HepG2 (cell line): ENCODE results near the gene MAP3K2. TPM values are rescaled to one million over a fixed set of nuclear protein-coding genes. Genes with fewer than 3 reads are reported as not detected.

Experiments
- ATAC-seq: fragments of 200-7000 bp; cut with Tn5 transposase; 3 replicates; pipeline ENCODE4 v1.9.1; 2020; ENCODE audit warnings: mild to moderate bottlenecking, moderate library complexity
- BruUV-seq: library from RNA; stranded (reverse); fragments of 400-500 nt; replicated peaks from 2 replicates; lab custom pipeline; 2021; lab: Mats Ljungman, UMichigan
- CTCF ChIA-PET: fragments of 300-600 bp; formaldehyde crosslinking; extraction: SDS; loops from one replicate; lab custom pipeline; 2021; ENCODE audit warnings: low total read pairs, inconsistent platforms, low intra/inter-chr PET ratio; lab: Yijun Ruan, JAX
- POLR2A ChIA-PET: fragments of 350-600 bp; sonication (Branson Sonifier 250); formaldehyde crosslinking; loops from one replicate; lab custom pipeline; 2020; ENCODE audit warnings: antibody characterized with exemption, inconsistent platforms; lab: Yijun Ruan, JAX
- DNase-seq: peaks from one replicate; pipeline ENCODE4 v3.0.0-alpha.2; 2015; ENCODE audit warnings: low spot score
- FAIRE-seq: peaks from 3 replicates; lab custom pipeline; 2011; peaks lifted over from hg19 to GRCh38; lab: Jason Lieb, UNC
- H2AFZ ChIP-seq: one replicate; pipeline ENCODE4 v1.6.1; 2011; ENCODE audit warnings: low read length, inconsistent platforms
- H3K27ac ChIP-seq: fragments of 300-600 bp; 3 replicates; pipeline ENCODE4 v1.8.0; 2011; ENCODE audit warnings: mixed run types, mild to moderate bottlenecking, mixed read lengths, low read length, inconsistent platforms; ENCODE audit not compliant: insufficient read depth; ENCODE audit errors: extremely low read length
- H3K27me3 ChIP-seq, 2 experiments: fragments of 200-600 bp in 1 of 2; 2 replicates in 1 of 2; 3 replicates in 1 of 2; pipeline versions ENCODE4 v1.6.0 to v1.8.0; 2011; ENCODE audit warnings: low read length in 2 of 2, mild to moderate bottlenecking in 2 of 2, moderate library complexity in 2 of 2, inconsistent platforms in 1 of 2; ENCODE audit not compliant: insufficient read depth in 2 of 2, control insufficient read depth in 1 of 2
- H3K36me3 ChIP-seq, 2 experiments: fragments of 200-600 bp in 1 of 2; replicated peaks in 1 of 2; 2 replicates in 1 of 2; 3 replicates in 1 of 2; pipeline versions ENCODE4 v1.5.1 to v1.8.0; 2011; ENCODE audit warnings: low read length in 2 of 2, inconsistent platforms in 1 of 2; ENCODE audit not compliant: insufficient read depth in 2 of 2, control insufficient read depth in 1 of 2
- H3K4me1 ChIP-seq: 2 replicates; pipeline ENCODE4 v1.5.1; 2012; ENCODE audit warnings: low read length, inconsistent platforms; ENCODE audit not compliant: insufficient read depth
- H3K4me2 ChIP-seq: 2 replicates; pipeline ENCODE4 v1.6.0; 2011; ENCODE audit warnings: low read depth, low read length, inconsistent platforms
- H3K4me3 ChIP-seq, 3 experiments: fragments of 200-600 bp in 1 of 3; sonication (generic), shearing (Covaris generic) in 1 of 3; replicated peaks in 1 of 3; 2 replicates each; pipeline ENCODE4 v1.5.1; 2011 to 2016; ENCODE audit warnings: low read length in 3 of 3, inconsistent platforms in 2 of 3, low read depth in 2 of 3, mild to moderate bottlenecking in 2 of 3, control low read depth in 1 of 3, mixed read lengths in 1 of 3; ENCODE audit not compliant: insufficient read depth in 1 of 3
- H3K79me2 ChIP-seq: one replicate; pipeline ENCODE4 v1.6.1; 2011; ENCODE audit warnings: low read length, inconsistent platforms; ENCODE audit not compliant: insufficient read depth
- H3K9ac ChIP-seq: 2 replicates; pipeline ENCODE4 v1.6.0; 2011; ENCODE audit warnings: mild to moderate bottlenecking, low read depth, low read length, inconsistent platforms; ENCODE audit not compliant: insufficient read depth
- H3K9me3 ChIP-seq: 2 replicates; pipeline ENCODE4 v1.5.1; 2012; ENCODE audit warnings: mild to moderate bottlenecking, low read length
- H4K20me1 ChIP-seq: 2 replicates; pipeline ENCODE4 v1.6.0; 2011; ENCODE audit warnings: inconsistent platforms, mild to moderate bottlenecking, low read length, moderate library complexity; ENCODE audit not compliant: insufficient read depth
- GTF3A ChIP-seq: sonication (generic); formaldehyde crosslinking; conservative IDR thresholded peaks from 2 replicates; pipeline ENCODE4 v1.4.0; 2020; ENCODE audit warnings: mild to moderate bottlenecking, missing genetic modification reagents
- HOMEZ ChIP-seq: IDR thresholded peaks from 2 replicates; pipeline ENCODE4 v1.6.1; 2016; ENCODE audit warnings: low read depth
- NR3C1 ChIP-seq: sonication (generic); formaldehyde crosslinking; IDR thresholded peaks from 2 replicates; pipeline ENCODE4 v1.4.0; 2020; ENCODE audit warnings: missing genetic modification reagents
- POLR2G ChIP-seq: fragments of 200-400 bp; formaldehyde crosslinking; IDR thresholded peaks from 2 replicates; pipeline ENCODE4 v1.6.1; 2018; ENCODE audit warnings: mild to moderate bottlenecking, low read depth, low read length, moderate library complexity
- ZBTB44 ChIP-seq: sonication (generic); formaldehyde crosslinking; IDR thresholded peaks from 2 replicates; pipeline ENCODE4 v1.4.0; 2020; ENCODE audit warnings: missing genetic modification reagents
- ZFP62 ChIP-seq: sonication (generic); formaldehyde crosslinking; IDR thresholded peaks from 2 replicates; pipeline ENCODE4 v1.4.0; 2020; ENCODE audit warnings: missing genetic modification reagents
- ZNF430 ChIP-seq: sonication (generic); formaldehyde crosslinking; IDR thresholded peaks from 2 replicates; pipeline ENCODE4 v1.9.0; 2021; ENCODE audit warnings: mild to moderate bottlenecking, missing genetic modification reagents
- ZNF644 ChIP-seq: IDR thresholded peaks from 2 replicates; pipeline ENCODE4 v1.6.1; 2016; ENCODE audit warnings: low read depth
- ZNF678 ChIP-seq: sonication (generic); formaldehyde crosslinking; IDR thresholded peaks from 2 replicates; pipeline ENCODE4 v1.4.0; 2020; ENCODE audit warnings: mild to moderate bottlenecking, missing genetic modification reagents
- ZNF878 ChIP-seq: sonication (generic); formaldehyde crosslinking; IDR thresholded peaks from 2 replicates; pipeline ENCODE4 v1.8.1; 2023; ENCODE audit warnings: mild to moderate bottlenecking, missing genetic modification reagents, moderate library complexity
- WGBS: methylation state at CpG from one replicate; pipeline ENCODE4 v1.1.6; 2017; ENCODE audit warnings: low lambda C conversion rate; 5-methylcytosine and 5-hydroxymethylcytosine counted together
- in situ Hi-C: cut with HindIII; loops from 2 replicates; pipeline ENCODE4 v1.10.0; 2017; ENCODE audit warnings: low pct_unique_long_range_greater_than_20kb; ENCODE audit not compliant: extremely low pct_ligation_motif_present
- intact Hi-C: fragments of 100-400 bp; cut with micrococcal nuclease; formaldehyde crosslinking; loops from one replicate; pipeline ENCODE4 v1.10.0; 2022; ENCODE audit not compliant: unreplicated experiment
- polyA plus RNA-seq, 8 experiments: library from polyadenylated mRNA; depleted of rRNA in 3 of 8; stranded (reverse) in 7 of 8; unstranded in 1 of 8; fragments of >200 nt; fragmentation: Illumina TruSeq in 4 of 8; extraction: Trizol in 4 of 8; gene quantifications; 2 replicates each; pipeline versions ENCODE4 v1.2.1 to v1.2.3, GENCODE V29; 2011 to 2016; ENCODE audit warnings: low read depth in 4 of 8, missing spikeins in 1 of 8, mixed read lengths in 1 of 8; ENCODE audit not compliant: insufficient read depth in 1 of 8
- total RNA-seq, 5 experiments: library from RNA; depleted of rRNA; stranded (reverse); fragments of >200 nt; fragmentation: Illumina TruSeq; extraction: Trizol; gene quantifications; 2 replicates each; pipeline ENCODE4 v1.2.3, GENCODE V29; 2016; ENCODE audit warnings: low read depth in 1 of 5
- TF ChIP-seq, protein P1 (sequence below): sonication (generic); formaldehyde crosslinking; IDR thresholded peaks from 2 replicates; pipeline ENCODE4 v1.9.0; 2022; ENCODE audit warnings: missing genetic modification reagents, mild to moderate bottlenecking, borderline replicate concordance
- TF ChIP-seq, protein P2 (sequence below): sonication (generic); formaldehyde crosslinking; IDR thresholded peaks from 2 replicates; pipeline ENCODE4 v1.8.1; 2023; ENCODE audit warnings: mild to moderate bottlenecking, moderate library complexity, missing genetic modification reagents
- TF ChIP-seq, protein P3 (sequence below): sonication (generic); formaldehyde crosslinking; IDR thresholded peaks from 2 replicates; pipeline ENCODE4 v1.9.0; 2021; ENCODE audit warnings: missing genetic modification reagents, mild to moderate bottlenecking, borderline replicate concordance

Gene MAP3K2
- total and polyA plus RNA-seq, 2 of the 13 experiments (the other 11 are each of a cell fraction or from before 2014, with no cell fraction given): 12.2 to 37.2 TPM

- in situ Hi-C loops (no loop called here), intact Hi-C loops (no loop called here)
- Histone ChIP-seq H3K9ac (no peak overlapping the region), H3K4me3 (no peak overlapping the region), H3K79me2 (no peaks in the 10 kb centered on the region), H3K9me3 (no peaks in the 10 kb centered on the region), H4K20me1 (no peaks in the 10 kb centered on the region; the same call in 1 of the 2 replicates), H3K4me2 (no peak overlapping the region), H3K4me1 (peaks cover 15% of the 10 kb centered on the region), H3K36me3 (peaks cover 31 to 37% of the 10 kb centered on the region in 2 experiments), H3K27ac (no peak overlapping the region), H2AFZ (no peak overlapping the region), H3K27me3 (no peaks in the 10 kb centered on the region)
- ChIA-PET POLR2A (interaction anchor here (0.6 to 16.2 kb wide), 8 partner anchors 10 to 78 kb away, joined by 3 to 229 read pairs (median 4); partner anchors contain the start of gene PROC), CTCF (no interaction called here)
- BruUV-seq: TSS peak; percentile 6
- ATAC-seq: peak; percentile 11
- DNase-seq: no peak
- 94% methylated on average over 35 of the region's 36 CpGs for WGBS
- FAIRE-seq: no peak
- TF ChIP-seq ZFP62 (CRISPR knock-in tag) (no peak), ZNF430 (CRISPR knock-in tag) (peak; percentile 49; the same call in 1 of the 2 replicates), POLR2G (peak; percentile 47; the same call in 1 of the 2 replicates), HOMEZ (no peak), NR3C1 (no peak), ZNF678 (no peak), ZNF644 (CRISPR knock-in tag) (no peak), ZBTB44 (CRISPR knock-in tag) (no peak), ZNF878 (CRISPR knock-in tag) (no peak), GTF3A (CRISPR knock-in tag) (no peak)
- TF ChIP-seq, protein P1, sequence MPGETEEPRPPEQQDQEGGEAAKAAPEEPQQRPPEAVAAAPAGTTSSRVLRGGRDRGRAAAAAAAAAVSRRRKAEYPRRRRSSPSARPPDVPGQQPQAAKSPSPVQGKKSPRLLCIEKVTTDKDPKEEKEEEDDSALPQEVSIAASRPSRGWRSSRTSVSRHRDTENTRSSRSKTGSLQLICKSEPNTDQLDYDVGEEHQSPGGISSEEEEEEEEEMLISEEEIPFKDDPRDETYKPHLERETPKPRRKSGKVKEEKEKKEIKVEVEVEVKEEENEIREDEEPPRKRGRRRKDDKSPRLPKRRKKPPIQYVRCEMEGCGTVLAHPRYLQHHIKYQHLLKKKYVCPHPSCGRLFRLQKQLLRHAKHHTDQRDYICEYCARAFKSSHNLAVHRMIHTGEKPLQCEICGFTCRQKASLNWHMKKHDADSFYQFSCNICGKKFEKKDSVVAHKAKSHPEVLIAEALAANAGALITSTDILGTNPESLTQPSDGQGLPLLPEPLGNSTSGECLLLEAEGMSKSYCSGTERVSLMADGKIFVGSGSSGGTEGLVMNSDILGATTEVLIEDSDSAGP (CRISPR knock-in tag): peak; percentile 22; the same call in 1 of the 2 replicates
- TF ChIP-seq, protein P2, sequence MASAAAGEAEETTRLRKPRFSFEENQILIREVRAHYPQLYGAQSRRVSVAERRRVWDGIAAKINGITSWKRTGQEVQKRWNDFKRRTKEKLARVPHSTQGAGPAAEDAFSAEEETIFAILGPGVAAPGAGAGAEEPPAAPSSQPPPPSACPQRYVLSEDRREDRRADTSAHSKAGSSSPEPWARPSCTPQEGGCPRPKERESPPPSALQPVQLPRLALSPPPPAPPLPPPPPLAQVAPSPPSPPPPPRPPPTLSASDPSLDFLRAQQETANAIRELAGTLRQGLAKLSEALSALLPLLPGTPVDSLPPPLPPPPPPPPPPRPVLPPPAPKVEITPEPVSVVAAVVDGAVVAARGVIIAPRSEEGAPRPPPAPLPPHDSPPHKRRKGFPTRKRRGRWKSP: no peak
- TF ChIP-seq, protein P3, sequence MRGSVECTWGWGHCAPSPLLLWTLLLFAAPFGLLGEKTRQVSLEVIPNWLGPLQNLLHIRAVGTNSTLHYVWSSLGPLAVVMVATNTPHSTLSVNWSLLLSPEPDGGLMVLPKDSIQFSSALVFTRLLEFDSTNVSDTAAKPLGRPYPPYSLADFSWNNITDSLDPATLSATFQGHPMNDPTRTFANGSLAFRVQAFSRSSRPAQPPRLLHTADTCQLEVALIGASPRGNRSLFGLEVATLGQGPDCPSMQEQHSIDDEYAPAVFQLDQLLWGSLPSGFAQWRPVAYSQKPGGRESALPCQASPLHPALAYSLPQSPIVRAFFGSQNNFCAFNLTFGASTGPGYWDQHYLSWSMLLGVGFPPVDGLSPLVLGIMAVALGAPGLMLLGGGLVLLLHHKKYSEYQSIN (CRISPR knock-in tag): no peak
Observed at GRCh38 chr2:127428057-127428814, 40.5 kb upstream of the MAP3K2 start.
